Karpas-422 (cell line): ENCODE data around the gene PCYT2. TPM values are rescaled to one million over a fixed set of nuclear protein-coding genes. Genes with fewer than 3 reads are reported as not detected.

ENCODE experiments used
- DNase-seq: peaks from one replicate; pipeline ENCODE4 v3.0.0-alpha.2; 2015
- H2AFZ ChIP-seq: fragments of 200-600 bp; sonication (generic); 2 replicates; pipeline ENCODE4 v1.6.1; 2014; ENCODE audit warnings: antibody characterized with exemption, low read length, mixed read lengths
- H3K27ac ChIP-seq: fragments of 200-600 bp; sonication (generic); 2 replicates; pipeline ENCODE4 v1.5.1; 2014; ENCODE audit warnings: mild to moderate bottlenecking, low read length, moderate library complexity
- H3K27me3 ChIP-seq: fragments of 200-600 bp; sonication (generic); 2 replicates; pipeline ENCODE4 v1.6.1; 2014; ENCODE audit warnings: low read length, mixed read lengths
- H3K36me3 ChIP-seq: fragments of 200-600 bp; sonication (generic); 2 replicates; pipeline ENCODE4 v1.6.1; 2014; ENCODE audit warnings: low read length, mixed read lengths; ENCODE audit not compliant: insufficient read depth
- H3K4me1 ChIP-seq: fragments of 200-600 bp; sonication (generic); 2 replicates; pipeline ENCODE4 v1.6.1; 2014; ENCODE audit warnings: mild to moderate bottlenecking, low read length, mixed read lengths
- H3K4me2 ChIP-seq: fragments of 200-600 bp; sonication (generic); 2 replicates; pipeline ENCODE4 v1.6.1; 2014; ENCODE audit warnings: low read length, low read depth, mild to moderate bottlenecking; ENCODE audit not compliant: poor library complexity, severe bottlenecking
- H3K4me3 ChIP-seq: fragments of 200-600 bp; sonication (generic); 2 replicates; pipeline ENCODE4 v1.5.1; 2014; ENCODE audit warnings: mild to moderate bottlenecking, antibody characterized with exemption, low read length, mixed read lengths
- H3K79me2 ChIP-seq: fragments of 200-600 bp; sonication (generic); 2 replicates; pipeline ENCODE4 v1.6.1; 2014; ENCODE audit warnings: mild to moderate bottlenecking, low read length, mixed read lengths
- H3K9ac ChIP-seq: fragments of 200-600 bp; sonication (generic); 2 replicates; pipeline ENCODE4 v1.6.0; 2014; ENCODE audit warnings: low read length
- H3K9me2 ChIP-seq: fragments of 200-600 bp; sonication (generic), shearing (Covaris generic); replicated peaks from 2 replicates; pipeline ENCODE4 v1.6.0; 2014; ENCODE audit warnings: mild to moderate bottlenecking, low read length, moderate library complexity; ENCODE audit not compliant: insufficient read depth
- H3K9me3 ChIP-seq: fragments of 300-700, 200-600 bp; sonication (generic); 2 replicates; pipeline ENCODE4 v1.6.1; 2014; ENCODE audit warnings: low read length, mixed read lengths
- H4K20me1 ChIP-seq: fragments of 200-600 bp; sonication (generic); 2 replicates; pipeline ENCODE4 v1.6.1; 2014; ENCODE audit warnings: mild to moderate bottlenecking, antibody characterized with exemption, low read length, low read depth; ENCODE audit not compliant: insufficient read depth
- total RNA-seq: library from RNA; depleted of rRNA; stranded (reverse); fragments of >200 nt; shearing (Covaris generic); gene quantifications from 2 replicates; pipeline ENCODE4 v1.2.3, GENCODE V29; 2014; ENCODE audit warnings: low replicate concordance

The PCYT2 gene
- total RNA-seq, 1 experiment from 2014 or later: 20.9 TPM

DNA sequence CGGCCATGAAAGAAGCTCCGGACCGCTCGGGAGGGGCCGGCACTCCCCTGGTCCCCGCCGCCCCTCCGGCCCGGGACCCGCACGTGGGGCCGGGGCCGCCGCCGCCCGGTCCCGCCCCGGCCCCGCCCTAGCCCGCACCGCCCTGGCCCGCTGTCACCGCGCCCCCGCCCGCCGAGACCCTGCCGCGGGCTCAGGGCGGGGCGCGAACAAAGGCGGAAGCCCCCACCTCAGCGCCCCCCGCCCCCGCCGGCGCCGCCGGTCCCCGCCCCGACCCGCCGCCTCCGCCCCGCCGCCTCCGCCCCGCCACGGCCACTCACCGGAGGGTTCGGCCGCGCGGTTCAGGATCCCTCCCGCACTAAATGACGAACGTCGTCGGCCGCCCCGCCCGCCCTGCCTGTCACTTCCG lies 40.2 kb downstream of the PCYT2 start, which contains the start of gene ARHGDIA:
TSS of gene ARHGDIA (minus strand) at position 357 of the 406 bp plus-strand sequence. CDS start 1,407 bp downstream, outside the sequence.
- H2AFZ ChIP-seq: peak within 1 kb of the TSS; percentile 87; the same call in 1 of the 2 replicates
- peaks cover 5% of the 10 kb centered on the region; the same call in 1 of the 2 replicates for H3K36me3 ChIP-seq
- H3K9me3 ChIP-seq: no peaks in the 10 kb centered on the region
- peak within 1 kb of the TSS; percentile 92 for H3K27ac ChIP-seq
- peak within 1 kb of the TSS; percentile 100 for H3K9ac ChIP-seq
- H3K9me2 ChIP-seq: no peaks in the 10 kb centered on the region
- H3K4me2 ChIP-seq: peak within 1 kb of the TSS; percentile 99
- peaks cover 17% of the 10 kb centered on the region; the same call in 1 of the 2 replicates for H4K20me1 ChIP-seq
- peaks cover 26% of the 10 kb centered on the region for H3K79me2 ChIP-seq
- no peak for DNase-seq
- peaks cover 59% of the 10 kb centered on the region for H3K4me1 ChIP-seq
- H3K27me3 ChIP-seq: no peaks in the 10 kb centered on the region
- H3K4me3 ChIP-seq: peak within 1 kb of the TSS; percentile 100

DNA sequence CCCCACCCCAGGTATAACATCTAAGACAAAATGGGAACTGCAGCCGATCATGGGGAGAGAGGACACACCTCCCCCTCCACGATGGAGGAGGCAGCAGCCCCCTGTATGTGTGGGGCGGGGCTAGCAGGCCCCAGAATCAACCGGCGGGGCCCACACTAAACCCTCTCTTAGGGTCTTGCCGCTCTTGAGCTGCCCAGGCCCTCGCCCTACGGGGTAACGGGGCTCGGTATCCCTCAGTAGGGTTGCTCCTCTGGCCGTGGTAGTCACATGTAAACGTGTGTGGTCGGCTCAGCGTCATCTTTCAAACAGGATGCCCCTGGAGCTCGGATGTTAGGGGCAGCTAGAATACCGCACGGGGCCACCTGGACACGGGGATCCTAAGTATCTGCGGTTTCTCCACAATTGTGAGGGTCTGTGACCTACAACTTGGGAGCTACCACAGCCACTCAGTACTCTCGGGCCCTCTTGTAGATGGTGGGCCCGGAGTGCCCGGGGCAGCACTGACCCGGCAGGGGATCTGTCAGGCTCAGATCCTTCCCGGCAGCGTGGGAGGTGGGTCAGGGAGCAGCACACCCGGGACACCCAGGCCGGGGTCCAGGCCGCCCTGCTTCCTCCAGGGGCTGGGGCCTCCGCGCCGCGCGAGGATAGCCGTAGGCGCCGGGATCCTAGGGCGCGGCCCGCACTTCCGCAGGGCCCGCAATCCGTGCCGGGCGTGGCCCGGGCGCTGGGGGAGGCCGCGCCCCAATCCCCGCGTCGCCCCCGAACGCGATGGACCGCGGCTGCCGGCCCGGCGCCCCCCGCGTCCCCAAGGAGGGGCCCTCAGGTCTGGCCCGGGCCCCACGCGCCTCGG lies 40.8 kb downstream of the PCYT2 start:
- Histone ChIP-seq H3K4me1 (peaks cover 59% of the 10 kb centered on the region), H3K4me3 (peak overlapping the region; percentile 100), H3K9ac (peak overlapping the region; percentile 99), H3K9me2 (no peaks in the 10 kb centered on the region), H3K27ac (peak overlapping the region; percentile 92), H3K4me2 (peak overlapping the region; percentile 93), H3K79me2 (peaks cover 26% of the 10 kb centered on the region), H4K20me1 (peaks cover 17% of the 10 kb centered on the region; the same call in 1 of the 2 replicates), H3K27me3 (no peaks in the 10 kb centered on the region), H3K9me3 (no peaks in the 10 kb centered on the region), H3K36me3 (peaks cover 5% of the 10 kb centered on the region; the same call in 1 of the 2 replicates), H2AFZ (no peak overlapping the region)
- DNase-seq: peak; percentile 78

DNA sequence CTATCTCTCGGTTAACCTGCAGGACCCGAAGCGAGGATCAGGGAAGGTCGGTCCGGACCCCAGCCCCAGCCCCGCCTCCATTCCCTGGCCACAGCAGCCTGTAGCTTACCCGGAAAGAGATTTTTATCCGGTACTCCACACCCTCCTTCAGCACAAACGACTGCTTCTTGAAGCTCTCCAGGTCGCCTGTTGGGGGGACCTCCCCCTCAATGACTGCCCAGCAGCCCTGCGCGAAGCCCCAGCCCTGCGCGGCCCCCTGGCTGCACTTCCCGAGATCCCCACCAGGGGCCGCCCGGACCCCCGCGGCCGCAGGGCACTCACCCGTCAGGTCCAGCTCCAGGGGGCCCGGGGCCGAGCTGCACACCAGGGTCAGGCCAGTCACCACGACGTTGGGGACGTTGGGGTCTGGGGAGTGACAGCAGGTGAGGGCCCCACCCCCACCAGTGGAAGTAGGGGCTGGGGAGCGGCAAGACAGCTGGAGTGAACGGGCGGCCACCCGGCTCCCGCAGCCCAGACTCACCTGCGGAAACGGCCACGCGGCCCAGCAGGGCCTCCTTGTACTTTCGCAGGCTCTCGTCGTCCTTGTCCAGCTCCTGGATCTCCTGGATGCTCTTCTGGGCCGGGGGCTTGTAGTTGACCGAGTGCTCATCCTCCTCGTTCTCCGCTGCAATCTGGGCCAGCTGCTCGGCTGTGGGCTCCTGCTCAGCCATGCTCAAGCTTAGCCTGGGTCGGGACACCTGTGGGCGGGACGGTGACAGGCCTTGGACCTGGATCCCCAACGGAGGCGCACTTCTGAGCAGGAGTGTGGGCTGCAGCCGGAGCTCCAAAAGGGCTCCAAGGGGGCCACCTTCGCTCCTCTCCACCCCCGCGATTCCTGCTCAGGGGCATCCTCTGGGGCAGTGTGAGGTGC lies 41.7 kb downstream of the PCYT2 start:
- Histone ChIP-seq H3K9me3 (no peaks in the 10 kb centered on the region), H3K79me2 (peaks cover 26% of the 10 kb centered on the region), H3K4me3 (peak overlapping the region; percentile 100), H3K9ac (peak overlapping the region; percentile 99), H3K4me2 (peak overlapping the region; percentile 93), H3K9me2 (no peaks in the 10 kb centered on the region), H3K36me3 (peaks cover 5% of the 10 kb centered on the region; the same call in 1 of the 2 replicates), H3K4me1 (peaks cover 59% of the 10 kb centered on the region), H2AFZ (no peak overlapping the region), H3K27ac (peak overlapping the region; percentile 92), H4K20me1 (peaks cover 17% of the 10 kb centered on the region; the same call in 1 of the 2 replicates), H3K27me3 (no peaks in the 10 kb centered on the region)
- peak; percentile 65 for DNase-seq

DNA sequence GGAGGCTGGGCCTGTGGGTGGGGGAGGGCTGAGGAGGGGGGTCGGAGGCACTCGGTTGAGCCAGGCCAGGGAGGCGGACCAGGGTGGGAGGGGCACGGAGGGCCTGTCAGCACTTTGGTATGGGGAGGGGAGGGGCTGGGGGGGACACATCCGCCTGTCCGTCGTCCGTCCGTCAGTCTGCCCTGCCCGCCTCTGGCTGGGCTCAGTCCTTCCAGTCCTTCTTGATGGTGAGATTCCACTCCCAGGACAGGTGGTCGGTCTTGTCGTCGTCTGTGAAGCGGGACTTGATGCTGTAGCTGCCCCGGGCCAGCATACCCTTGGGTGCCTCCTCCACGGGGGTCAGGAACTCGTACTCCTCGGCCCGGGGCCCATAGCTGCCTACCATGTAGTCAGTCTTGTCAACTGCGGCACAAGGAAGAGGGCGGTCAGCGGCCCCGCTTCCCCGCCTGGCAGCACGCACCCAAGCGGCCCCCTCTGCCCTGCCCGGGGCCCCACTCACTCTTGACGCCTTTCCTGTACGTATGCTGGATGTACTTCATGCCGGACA lies 42.5 kb downstream of the PCYT2 start:
- H2AFZ ChIP-seq: no peak overlapping the region
- H3K4me1 ChIP-seq: peaks cover 55% of the 10 kb centered on the region
- peaks cover 7% of the 10 kb centered on the region; the same call in 1 of the 2 replicates for H3K36me3 ChIP-seq
- peaks cover 29% of the 10 kb centered on the region for H3K79me2 ChIP-seq
- H3K9me3 ChIP-seq: no peaks in the 10 kb centered on the region
- no peaks in the 10 kb centered on the region for H3K9me2 ChIP-seq
- peak overlapping the region; percentile 93 for H3K4me2 ChIP-seq
- H3K27ac ChIP-seq: no peak overlapping the region; the same call in 1 of the 2 replicates
- no peaks in the 10 kb centered on the region for H3K27me3 ChIP-seq
- 0 out of 2 replicates have a peak overlapping the region, but pooled peaks have one; percentile 99 for H3K9ac ChIP-seq
- DNase-seq: peak; percentile 71
- peak overlapping the region; percentile 100; the same call in 1 of the 2 replicates for H3K4me3 ChIP-seq
- H4K20me1 ChIP-seq: peaks cover 17% of the 10 kb centered on the region; the same call in 1 of the 2 replicates

DNA sequence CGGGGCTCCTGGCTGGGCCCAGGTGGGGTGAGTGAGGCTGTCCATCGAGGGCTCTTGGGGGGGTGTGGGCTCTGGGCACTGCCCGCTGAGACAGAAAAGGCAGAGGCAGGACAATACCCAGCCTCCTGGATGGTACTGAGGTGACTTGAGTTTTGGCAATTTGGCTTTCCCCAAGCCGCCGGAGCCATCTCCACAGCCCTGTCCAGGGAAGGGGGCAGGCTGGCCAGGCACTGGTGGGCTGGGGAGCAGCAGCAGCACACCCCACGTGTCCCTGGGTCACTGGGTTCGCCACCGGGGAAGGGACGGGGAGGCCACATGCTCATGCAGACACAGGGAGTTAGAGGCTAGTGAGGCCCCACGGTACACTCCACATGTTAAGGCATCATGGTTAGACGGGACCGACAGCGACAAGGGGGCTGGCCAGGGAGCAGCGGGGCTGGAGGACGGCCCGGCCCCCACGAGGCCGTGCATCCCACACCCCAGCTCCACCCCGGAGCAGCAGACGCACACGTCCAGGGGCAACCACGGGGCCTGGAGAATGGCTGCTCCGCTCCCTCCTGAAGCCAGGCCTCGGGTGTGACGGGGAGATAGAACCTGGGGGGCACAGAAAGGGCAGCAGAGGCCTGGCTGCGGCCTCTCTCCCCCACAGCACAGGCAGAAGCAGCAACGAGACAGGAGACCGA lies 43.1 kb downstream of the PCYT2 start:
- Histone ChIP-seq H3K79me2 (peaks cover 35% of the 10 kb centered on the region), H3K9ac (0 out of 2 replicates have a peak overlapping the region, but pooled peaks have one; percentile 12), H4K20me1 (peaks cover 17% of the 10 kb centered on the region; the same call in 1 of the 2 replicates), H3K4me2 (no peak overlapping the region), H3K27ac (peak overlapping the region; percentile 53), H3K27me3 (no peaks in the 10 kb centered on the region), H3K9me2 (no peaks in the 10 kb centered on the region), H3K9me3 (no peaks in the 10 kb centered on the region), H3K4me1 (peaks cover 55% of the 10 kb centered on the region), H3K36me3 (peaks cover 13% of the 10 kb centered on the region; the same call in 1 of the 2 replicates), H3K4me3 (no peak overlapping the region), H2AFZ (no peak overlapping the region)
- DNase-seq: no peak

DNA sequence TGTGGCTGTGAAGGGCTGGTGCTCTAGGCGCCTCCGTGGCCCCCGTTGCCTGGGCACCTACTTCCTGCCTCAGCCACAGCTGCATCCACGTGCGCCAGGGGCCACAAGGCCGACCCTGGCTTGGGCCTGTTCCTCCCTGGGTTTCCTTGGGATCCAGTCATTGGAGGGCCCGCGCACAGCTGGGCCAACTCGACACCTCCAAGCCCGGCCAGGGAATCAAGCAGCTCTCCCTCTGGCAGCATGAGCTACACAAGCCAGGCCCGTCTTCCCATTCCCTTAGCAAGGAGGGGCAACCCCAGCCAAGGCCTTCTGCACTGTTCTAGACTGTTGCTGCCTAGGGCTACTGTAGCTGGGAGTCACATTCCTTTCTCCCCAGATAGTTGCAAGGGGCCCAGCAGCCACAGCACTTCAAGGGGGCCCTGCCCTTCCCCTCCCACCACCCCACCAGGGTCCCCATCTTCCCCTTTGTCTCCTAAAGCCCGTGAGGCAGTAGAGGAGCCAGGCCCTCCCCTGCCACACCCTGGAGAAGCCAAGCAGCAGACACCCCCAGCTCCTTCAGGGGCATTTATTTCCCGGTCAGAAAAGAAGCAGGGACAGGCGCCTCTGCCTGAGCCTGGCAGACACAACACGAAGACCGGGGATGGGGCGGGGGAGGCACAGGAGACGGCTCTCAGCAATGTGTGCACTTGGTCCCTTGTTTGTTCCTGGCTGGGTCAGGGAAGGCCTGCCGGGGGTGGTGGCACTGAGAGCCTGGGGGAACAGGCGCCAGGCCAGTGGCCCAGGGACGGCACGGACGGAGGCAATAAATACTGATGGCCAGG lies 43.8 kb downstream of the PCYT2 start:
- Histone ChIP-seq H3K27me3 (no peaks in the 10 kb centered on the region), H2AFZ (no peak overlapping the region), H3K4me2 (no peak overlapping the region), H3K4me1 (peaks cover 54% of the 10 kb centered on the region), H4K20me1 (peaks cover 17% of the 10 kb centered on the region; the same call in 1 of the 2 replicates), H3K27ac (peak overlapping the region; percentile 53), H3K36me3 (peaks cover 18% of the 10 kb centered on the region; the same call in 1 of the 2 replicates), H3K79me2 (peaks cover 38% of the 10 kb centered on the region), H3K4me3 (no peak overlapping the region), H3K9me2 (no peaks in the 10 kb centered on the region), H3K9me3 (no peaks in the 10 kb centered on the region), H3K9ac (0 out of 2 replicates have a peak overlapping the region, but pooled peaks have one; percentile 14)
- peak; percentile 81 for DNase-seq
